GM20431 (cell line): Measurements from ENCODE around the gene STAT4.

Experiments
- in situ Hi-C: fragments of 300-500 bp; cut with MseI, MboI; formaldehyde crosslinking; loops from one replicate; pipeline ENCODE4 v1.15.0; 2020; ENCODE audit warnings: low sequenced_read_pairs; ENCODE audit not compliant: unreplicated experiment

STAT4 gene

DNA sequence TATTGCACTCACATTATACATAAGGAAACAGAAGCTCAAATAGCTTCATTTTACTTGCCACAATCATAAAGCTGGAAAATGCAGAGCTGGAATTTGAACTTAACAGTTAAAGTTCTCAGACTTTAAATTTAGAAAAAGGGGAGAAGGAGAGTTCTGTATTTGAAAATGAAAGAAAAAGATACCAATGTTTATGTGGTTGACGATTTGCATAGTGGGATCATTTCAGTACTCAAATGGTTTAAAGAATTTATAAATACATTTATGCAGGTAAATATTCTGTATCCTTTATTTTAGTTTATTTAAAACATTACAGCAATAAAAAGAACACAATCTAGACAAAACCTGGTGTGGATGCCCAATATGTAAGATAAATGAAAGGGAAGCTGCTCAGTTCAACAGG, 25.5 kb upstream of the STAT4 start:
- in situ Hi-C loops: no loop called here

DNA sequence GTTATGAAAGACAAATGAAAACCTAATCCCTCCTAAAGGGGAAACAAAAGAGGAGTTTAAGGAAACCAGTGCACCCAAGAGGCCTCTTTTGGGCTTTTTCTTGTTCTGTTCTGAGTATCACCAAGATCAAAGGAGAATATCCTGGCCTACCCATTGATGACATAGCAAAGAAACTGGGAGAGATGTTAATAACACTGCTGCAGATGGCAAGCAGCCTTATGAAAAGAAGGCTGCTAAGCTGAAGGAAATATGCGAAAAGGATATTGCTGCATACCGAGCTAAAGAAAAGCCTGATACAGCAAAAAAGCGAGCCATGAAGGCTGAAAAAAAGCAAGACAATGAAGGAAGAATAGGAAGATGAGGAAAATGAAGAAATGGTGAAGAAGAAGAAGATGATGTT, 23.6 kb upstream of the STAT4 start:
- in situ Hi-C loops: no loop called here

- in situ Hi-C loops: no loop called here
These were observed 22.4 kb upstream of the STAT4 start for GRCh38 chr2:191173206-191173605.

DNA sequence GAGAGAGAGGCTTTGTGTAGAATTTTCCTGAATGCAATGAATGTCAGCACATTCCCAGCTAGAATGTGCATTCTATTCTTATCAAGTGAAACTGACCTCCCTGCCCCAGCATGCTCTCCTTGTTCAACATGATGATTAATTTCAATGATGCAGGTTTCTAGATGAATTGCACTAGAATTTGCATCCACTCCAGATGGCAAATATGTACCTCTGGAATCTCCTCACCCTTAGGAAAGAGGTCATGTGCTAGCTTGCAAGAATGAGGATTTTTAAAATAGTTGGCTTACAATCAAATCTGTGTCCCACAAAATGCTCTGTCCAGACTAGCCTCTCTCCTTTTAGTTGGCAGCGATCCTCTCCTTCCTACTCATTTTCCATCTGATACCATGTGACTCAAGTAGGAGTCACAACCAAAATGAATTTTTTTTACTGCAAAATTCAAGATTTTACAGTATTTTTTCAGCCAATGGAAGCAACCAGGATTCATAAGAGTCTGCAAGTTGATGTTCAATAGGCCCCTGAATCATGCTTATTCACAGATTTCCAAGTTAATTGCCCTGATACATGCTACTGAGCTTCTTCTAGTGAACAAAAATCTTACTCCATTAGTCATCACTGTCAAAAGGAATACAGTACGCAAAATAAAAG, 21.0 kb upstream of the STAT4 start:
- in situ Hi-C loops: no loop called here

DNA sequence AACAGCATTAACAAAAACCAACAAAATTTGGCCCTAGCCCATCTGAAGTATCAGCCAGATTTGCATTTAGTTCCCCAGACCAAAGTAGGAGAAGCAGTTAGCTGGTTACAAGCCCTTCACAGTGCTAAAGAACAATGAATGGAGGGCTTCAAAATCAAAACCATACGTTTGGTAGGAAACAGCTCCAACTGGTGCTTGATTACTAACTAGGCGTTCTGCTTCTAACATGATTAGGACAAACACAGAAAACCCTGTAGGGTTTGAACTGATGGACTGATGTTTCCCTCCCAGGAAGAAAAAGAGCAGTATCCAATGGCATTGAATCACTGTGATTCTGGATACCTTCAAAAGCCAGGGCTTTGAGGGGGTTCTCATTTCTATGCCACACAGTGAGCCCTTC, 20.5 kb upstream of the STAT4 start:
- in situ Hi-C loops: no loop called here

- in situ Hi-C loops: no loop called here
These were observed 20.0 kb upstream of the STAT4 start for GRCh38 chr2:191170773-191171172.

GRCh38 chr2:191170301-191170636, 19.5 kb upstream of the STAT4 start:
- in situ Hi-C loops: no loop called here

DNA sequence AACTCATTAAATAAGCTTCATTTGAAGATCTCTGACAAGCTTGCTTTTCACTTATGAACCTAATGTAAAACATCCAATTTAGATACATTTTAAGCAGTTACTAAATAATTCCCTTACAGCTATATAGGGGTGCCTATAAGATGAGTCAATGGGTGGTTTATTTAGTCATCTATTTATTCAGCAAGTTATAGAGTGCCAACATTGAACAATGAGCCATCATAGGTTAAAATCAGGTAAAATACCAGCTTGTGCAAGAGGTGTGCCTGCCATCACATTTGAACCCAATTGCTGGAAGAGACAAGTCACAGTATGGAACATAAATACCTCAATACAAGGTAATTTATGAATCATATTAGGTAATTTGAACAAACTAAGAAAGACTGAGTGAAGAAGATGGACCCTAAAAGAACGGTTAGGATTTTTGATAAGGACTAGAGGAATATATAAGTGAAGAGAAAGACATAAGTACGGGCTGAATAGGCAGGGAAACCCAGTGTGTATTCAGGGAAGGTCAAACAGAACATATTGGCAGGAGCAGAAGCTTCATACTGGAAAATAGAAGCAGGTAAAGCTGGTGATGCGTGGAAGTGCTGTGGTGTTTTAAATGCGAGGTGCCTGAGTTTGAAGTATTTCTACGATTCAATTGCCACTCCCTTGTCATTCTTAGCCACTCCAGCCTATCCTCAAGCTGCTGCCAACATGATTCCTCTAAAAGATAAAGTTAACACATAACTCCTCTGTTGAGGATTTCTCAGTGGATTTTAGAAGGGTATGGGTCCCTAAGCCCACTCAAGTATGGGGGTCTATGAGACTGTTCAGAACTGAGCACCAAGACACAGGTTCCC, 18.9 kb upstream of the STAT4 start:
- in situ Hi-C loops: loop anchor here (10.0 kb wide), 1 partner anchor 355 kb away; no protein-coding TSS in a partner anchor

DNA sequence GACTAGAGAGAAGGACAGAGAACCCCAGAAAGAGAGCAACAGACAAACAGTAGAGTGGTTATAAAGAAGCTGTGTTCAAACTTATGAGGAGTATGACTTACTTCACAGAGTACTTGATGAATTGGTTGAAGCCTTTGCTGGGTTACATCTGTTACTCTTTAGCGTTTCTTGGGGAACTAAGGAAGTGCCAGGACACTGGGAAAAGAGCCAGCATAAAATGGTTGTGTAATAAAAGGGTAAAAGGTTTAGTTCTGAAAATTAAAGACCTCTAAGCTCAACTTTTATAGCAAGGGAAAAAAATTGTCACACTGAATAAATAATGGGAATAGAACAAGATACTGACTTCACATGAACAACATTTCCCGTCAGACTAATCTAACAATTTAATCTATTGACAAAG, 17.0 kb upstream of the STAT4 start:
- in situ Hi-C loops: loop anchor here (10.0 kb wide), 1 partner anchor 357 kb away; no protein-coding TSS in a partner anchor

DNA sequence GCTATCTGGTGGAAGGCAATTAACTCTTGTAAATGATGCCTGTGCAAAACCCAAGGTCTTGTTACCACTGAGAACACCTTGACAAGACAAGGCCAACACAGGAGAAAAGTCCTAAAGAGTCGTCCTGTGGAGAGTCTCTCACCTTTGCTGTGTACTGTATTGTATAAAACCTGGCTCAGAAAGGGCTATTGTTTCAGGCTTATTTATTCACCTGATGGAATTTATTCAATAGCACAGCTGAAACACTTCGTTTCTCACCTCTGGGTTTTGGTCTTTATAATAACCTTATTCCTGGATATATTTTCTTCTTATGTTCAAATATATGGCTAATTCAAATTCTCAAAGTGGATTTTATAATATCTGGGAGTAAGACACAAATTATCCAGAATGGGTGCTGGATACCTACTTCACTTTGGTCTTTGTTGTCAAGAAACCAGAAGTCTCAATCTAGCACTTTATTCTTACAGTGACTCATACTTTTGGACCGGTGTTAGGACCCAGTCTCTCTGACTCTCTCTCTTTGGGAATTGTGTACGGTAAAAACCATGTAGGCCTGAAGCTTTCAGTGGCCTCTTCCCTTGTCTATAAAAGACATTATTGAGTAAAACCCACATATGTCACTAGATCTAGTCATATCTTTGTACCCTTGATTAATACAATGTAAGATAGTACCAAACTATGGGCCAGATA, 16.1 kb upstream of the STAT4 start:
- in situ Hi-C loops: loop anchor here (10.0 kb wide), 1 partner anchor 358 kb away; no protein-coding TSS in a partner anchor

GRCh38 chr2:191166111-191166755, 15.4 kb upstream of the STAT4 start:
- in situ Hi-C loops: loop anchor here (10.0 kb wide), 1 partner anchor 359 kb away; no protein-coding TSS in a partner anchor

DNA sequence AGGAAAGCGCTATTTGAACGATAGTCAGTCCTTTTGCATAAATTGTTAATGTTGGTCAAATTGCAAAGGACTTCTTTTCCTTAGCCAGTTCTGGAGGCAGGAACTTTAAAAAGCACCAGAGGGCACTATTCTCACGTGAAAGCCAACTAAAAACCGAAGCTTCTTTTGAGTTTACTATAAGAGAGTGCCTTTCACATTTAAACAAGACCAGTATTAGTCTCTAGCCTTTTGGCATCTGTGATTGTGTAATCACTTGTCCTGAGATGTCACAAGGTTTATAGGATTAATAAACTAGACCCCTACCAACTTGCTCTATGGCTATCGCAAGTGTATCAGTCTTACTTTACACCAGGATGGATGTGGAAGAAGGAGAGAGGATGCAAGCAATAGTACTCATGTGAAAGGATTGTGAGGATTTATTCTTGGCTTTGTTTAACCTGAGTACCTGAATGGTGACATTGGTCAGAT, 14.4 kb upstream of the STAT4 start:
- in situ Hi-C loops: loop anchor here (10.0 kb wide), 1 partner anchor 360 kb away; no protein-coding TSS in a partner anchor

DNA sequence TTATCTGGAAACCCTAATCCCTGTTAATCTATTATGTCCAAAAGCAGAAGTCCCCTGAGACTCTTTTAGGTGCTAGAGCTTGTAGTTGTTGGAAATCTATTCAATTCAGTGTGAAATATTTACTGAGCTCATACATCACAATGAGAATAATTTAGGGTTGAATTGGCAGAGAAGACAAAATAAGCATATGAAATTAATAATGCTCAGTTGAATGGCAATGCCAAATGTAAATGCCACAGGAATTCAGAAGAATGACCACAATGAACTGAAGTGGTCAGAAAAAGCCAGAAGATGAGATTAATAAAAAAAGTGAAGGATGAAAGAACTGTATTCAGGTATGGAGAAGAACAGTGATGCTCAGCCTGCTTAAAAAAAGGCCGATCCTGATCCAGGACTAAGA, 8.0 kb upstream of the STAT4 start:
- in situ Hi-C loops: loop anchor here (10.0 kb wide), 1 partner anchor 104 kb away; no protein-coding TSS in a partner anchor

DNA sequence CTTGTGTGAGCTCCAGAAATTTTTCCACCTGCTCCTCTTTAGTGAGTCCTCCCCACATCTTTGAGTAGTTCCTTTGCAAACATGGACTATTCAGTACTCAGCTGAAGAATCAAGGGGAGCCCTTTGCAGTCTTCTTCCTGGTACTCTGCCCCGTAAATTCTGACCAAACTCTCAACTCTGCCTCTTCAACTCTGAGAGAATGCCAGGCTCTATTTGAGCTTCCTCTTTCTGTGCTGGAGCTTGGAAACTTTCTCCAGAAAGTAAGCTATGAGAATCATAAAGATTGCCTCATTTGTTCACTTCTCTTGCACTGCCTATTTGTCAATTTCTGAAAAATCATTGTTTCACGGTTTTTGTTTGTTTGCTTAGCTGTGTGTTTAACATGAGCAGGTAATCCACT, 7.4 kb upstream of the STAT4 start:
- in situ Hi-C loops: loop anchor here (10.0 kb wide), 1 partner anchor 103 kb away; no protein-coding TSS in a partner anchor

GRCh38 chr2:191155608-191156071, 4.8 kb upstream of the STAT4 start:
- in situ Hi-C loops: loop anchor here (10.0 kb wide), 1 partner anchor 101 kb away; no protein-coding TSS in a partner anchor

- in situ Hi-C loops: loop anchor here (10.0 kb wide), 1 partner anchor 99 kb away; no protein-coding TSS in a partner anchor
These were observed 2.9 kb upstream of the STAT4 start for GRCh38 chr2:191153716-191154115.

GRCh38 chr2:191152482-191153240, 1.9 kb upstream of the STAT4 start:
- in situ Hi-C loops: loop anchor here (10.0 kb wide), 1 partner anchor 98 kb away; no protein-coding TSS in a partner anchor

- in situ Hi-C loops: loop anchor here (10.0 kb wide), 1 partner anchor 97 kb away; no protein-coding TSS in a partner anchor
These were observed 537 bp upstream of the STAT4 start for GRCh38 chr2:191151331-191151730.

DNA sequence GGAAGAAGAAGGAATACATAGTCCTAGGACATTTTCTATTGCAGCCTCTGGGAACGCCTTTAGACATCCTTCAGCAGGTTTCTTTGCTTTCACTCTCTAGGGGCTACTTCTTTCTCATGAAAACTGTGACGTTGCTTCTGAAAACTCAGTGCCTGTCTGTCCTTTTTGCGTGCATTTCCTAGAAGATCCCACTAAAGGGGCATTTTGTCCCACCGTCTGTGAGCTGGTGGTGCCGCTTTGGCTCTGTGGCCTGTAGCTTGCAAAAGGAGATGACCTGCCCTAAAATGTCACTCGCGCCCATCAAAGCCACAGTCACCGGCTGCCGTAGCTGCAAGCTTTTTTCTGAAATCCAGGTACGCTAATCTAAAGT, 579 bp downstream of the STAT4 start:
- in situ Hi-C loops: loop anchor here (10.0 kb wide), 1 partner anchor 95 kb away; no protein-coding TSS in a partner anchor
